Lower leg skin (tissue), 4 donors: ENCODE measurements around the gene SP3. TPM values are rescaled to one million over a fixed set of nuclear protein-coding genes. Genes with fewer than 3 reads are reported as not detected.

Source experiments
- DNase-seq, 2 donors: peaks; one replicate each; pipeline ENCODE4 v3.0.0-alpha.2; 2019; ENCODE audit warnings: low spot score in 2 of 2
- H3K4me3 ChIP-seq: fragments of 200-600 bp; sonication (generic); 2 replicates; pipeline ENCODE4 v1.5.1; 2017; ENCODE audit warnings: mild to moderate bottlenecking, low read depth; ENCODE audit not compliant: poor library complexity, severe bottlenecking
- CTCF ChIP-seq, 3 donors: fragments of 450-650 bp; IDR thresholded peaks; one replicate each; pipeline ENCODE4 v1.5.1; 2016; ENCODE audit warnings: antibody characterized with exemption in 3 of 3, mild to moderate bottlenecking in 3 of 3, moderate library complexity in 2 of 3
- POLR2A ChIP-seq, 2 donors: fragments of 450-650 bp; IDR thresholded peaks; one replicate each; pipeline ENCODE4 v1.6.1; 2016 to 2017; ENCODE audit warnings: antibody characterized with exemption in 2 of 2, mild to moderate bottlenecking in 1 of 2, moderate library complexity in 1 of 2
- WGBS, 2 donors: methylation state at CpG; one replicate each; pipeline ENCODE4 v1.1.5; 2018; 5-methylcytosine and 5-hydroxymethylcytosine counted together
- intact Hi-C: fragments of 100-400 bp; cut with DNase I; formaldehyde crosslinking; loops from one replicate; pipeline ENCODE4 v1.15.0; 2023; ENCODE audit warnings: low total_unique reads
- total RNA-seq, 4 donors: library from RNA; depleted of rRNA; stranded (reverse); fragments of >200 nt; gene quantifications; one replicate each; pipeline ENCODE4 v1.1.0, GENCODE V29; 2016

Gene SP3
- total RNA-seq, 4 donors from 2014 or later = 99.1 to 209 (median 124) TPM

GRCh38 chr2:173964565-173965371 lies 405 bp downstream of the SP3 start:
- no peak for TF ChIP-seq CTCF (IDR thresholded peaks at IDR 0.05)
- TF ChIP-seq POLR2A (IDR thresholded peaks at IDR 0.05) = no peak
- WGBS, 2 donors = 0% methylated on average over 38 to 55 of the region's 84 CpGs
- peak overlapping the region; percentile 90 for H3K4me3 ChIP-seq
- intact Hi-C loops = no loop called here
- DNase-seq = peak; percentile 86 to 98

GRCh38 chr2:173963817-173964564 lies 1.2 kb downstream of the SP3 start:
- TF ChIP-seq POLR2A (IDR thresholded peaks at IDR 0.05) (peak in 1 of 2 donors; percentile 51), CTCF (IDR thresholded peaks at IDR 0.05) (no peak)
- intact Hi-C loops = no loop called here

GRCh38 chr2:173963323-173963816 lies 1.8 kb downstream of the SP3 start:
- peak; percentile 61 to 90 for DNase-seq
- intact Hi-C loops = no loop called here
- peak overlapping the region; percentile 90 for H3K4me3 ChIP-seq
- 0 to 2% methylated on average over 21 to 33 of the region's 44 CpGs for WGBS, 2 donors
- TF ChIP-seq POLR2A (IDR thresholded peaks at IDR 0.05) (no peak), CTCF (IDR thresholded peaks at IDR 0.05) (no peak)

More at GRCh38 chr2:173963817-173964564, 1.2 kb downstream of the SP3 start:
- peak; percentile 91 to 98 for DNase-seq
- peak overlapping the region; percentile 90 for H3K4me3 ChIP-seq
- WGBS, 2 donors = 0 to 1% methylated on average over 40 to 55 of the region's 87 CpGs

DNA sequence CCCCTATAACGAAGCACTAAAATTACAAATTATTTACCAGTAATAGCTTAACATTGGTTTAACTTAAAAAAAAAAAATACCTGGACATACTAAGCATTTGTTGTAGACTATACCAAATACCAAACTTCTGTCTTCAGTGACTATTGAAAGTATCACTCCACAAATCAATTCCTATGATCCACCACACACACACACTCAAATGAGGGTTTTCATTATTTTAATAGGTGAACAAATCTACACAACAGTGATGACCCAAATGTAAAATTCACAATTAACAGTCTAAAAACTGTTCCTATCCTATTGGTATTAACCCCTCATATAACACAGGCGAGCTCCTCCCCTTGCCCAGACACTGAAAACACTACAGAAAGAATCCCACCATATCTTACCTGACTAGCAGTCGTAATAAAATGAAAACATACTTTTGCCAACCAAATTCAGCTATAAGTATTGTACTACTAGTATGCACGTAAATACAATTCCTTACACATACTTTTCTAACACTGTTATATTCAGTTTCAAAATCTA lies 2.5 kb downstream of the SP3 start:
- intact Hi-C loops = no loop called here

DNA sequence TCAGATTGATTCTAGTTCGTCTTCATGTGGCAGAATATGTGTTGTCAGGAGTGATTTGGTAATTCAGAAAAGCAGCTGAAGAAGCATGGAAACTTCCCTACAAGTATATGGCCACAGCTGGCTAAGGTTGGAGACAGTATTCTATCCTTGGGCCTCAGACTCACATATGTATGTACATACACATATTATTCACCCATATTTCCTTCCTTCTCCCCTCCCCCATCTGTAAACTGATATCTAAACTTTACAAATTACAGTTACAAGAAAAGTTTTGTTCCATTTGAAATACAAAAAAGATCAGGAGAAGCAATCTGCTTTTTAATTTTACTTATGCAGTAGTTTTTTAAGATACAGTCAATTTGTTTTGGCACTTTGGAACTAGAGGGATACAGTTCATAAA lies 3.1 kb downstream of the SP3 start:
- TF ChIP-seq CTCF (IDR thresholded peaks at IDR 0.05) (no peak), POLR2A (IDR thresholded peaks at IDR 0.05) (no peak)
- 29 to 35% methylated on average over 1 of the region's 1 CpG for WGBS, 2 donors
- H3K4me3 ChIP-seq = no peak overlapping the region
- intact Hi-C loops = no loop called here
- no peak for DNase-seq

More for the DNA sequence above, 2.5 kb downstream of the SP3 start:
- no peak overlapping the region for H3K4me3 ChIP-seq
- no peak for TF ChIP-seq CTCF (IDR thresholded peaks at IDR 0.05)
- no peak for TF ChIP-seq POLR2A (IDR thresholded peaks at IDR 0.05)
- DNase-seq = no peak
- WGBS, 2 donors = 13% methylated on average over 4 of the region's 4 CpGs
